GM12878 (cell line): ENCODE results near the gene NFIL3. TPM values are rescaled to one million over a fixed set of nuclear protein-coding genes. Genes with fewer than 3 reads are reported as not detected.

Experiments used
- ATAC-seq: fragments of 200-7000 bp; cut with Tn5 transposase; 3 replicates; pipeline ENCODE4 v1.9.1; 2020; ENCODE audit warnings: mild to moderate bottlenecking, moderate library complexity
- BruUV-seq: library from RNA; stranded (reverse); fragments of 400-500 nt; replicated peaks from 2 replicates; lab custom pipeline; 2021; lab: Mats Ljungman, UMichigan
- CTCF ChIA-PET: fragments of 300-600 bp; sonication (Branson Sonifier 250); formaldehyde crosslinking; extraction: SDS; loops from one replicate; lab custom pipeline; 2021; ENCODE audit warnings: inconsistent platforms; lab: Yijun Ruan, JAX
- POLR2A ChIA-PET: fragments of 350-600 bp; formaldehyde crosslinking; extraction: SDS; loops from one replicate; lab custom pipeline; 2021; ENCODE audit warnings: inconsistent platforms; lab: Charles Lee
- RAD21 ChIA-PET: fragments of 300-600 bp; sonication (Branson Sonifier 250); formaldehyde crosslinking; loops from one replicate; lab custom pipeline; 2023; ENCODE audit warnings: antibody characterized with exemption; ENCODE audit not compliant: unreplicated experiment; lab: Charles Lee
- SMC1A ChIA-PET: fragments of 300-600 bp; sonication (Branson Sonifier 250); formaldehyde crosslinking; loops from one replicate; lab custom pipeline; 2023; ENCODE audit not compliant: unreplicated experiment, uncharacterized antibody; lab: Charles Lee
- DNase-seq: peaks from one replicate; pipeline ENCODE4 v3.0.0-alpha.2; 2011; ENCODE audit warnings: low read depth, low spot score
- FAIRE-seq: peaks from 3 replicates; lab custom pipeline; 2011; peaks lifted over from hg19 to GRCh38; lab: Jason Lieb, UNC
- H2AFZ ChIP-seq: 2 replicates; pipeline ENCODE4 v1.6.0; 2011; ENCODE audit warnings: low read depth, low read length, control low read depth; ENCODE audit not compliant: control insufficient read depth
- H3K27ac ChIP-seq: 2 replicates; pipeline ENCODE4 v1.5.1; 2011; ENCODE audit warnings: control low read depth; ENCODE audit not compliant: control insufficient read depth, insufficient read depth
- H3K27me3 ChIP-seq, 2 experiments: replicated peaks in 1 of 2; 2 replicates each; pipeline versions ENCODE4 v1.6.0 to v1.6.1; 2011; ENCODE audit warnings: low read length in 1 of 2; ENCODE audit not compliant: control insufficient read depth in 2 of 2, insufficient read depth in 2 of 2
- H3K36me3 ChIP-seq, 2 experiments: 2 replicates each; pipeline ENCODE4 v1.5.1; 2011; ENCODE audit warnings: low read length in 1 of 2; ENCODE audit not compliant: control insufficient read depth in 2 of 2, insufficient read depth in 2 of 2
- H3K4me1 ChIP-seq: 2 replicates; pipeline ENCODE4 v1.6.1; 2011; ENCODE audit warnings: mild to moderate bottlenecking, low read length, moderate library complexity, mixed read lengths; ENCODE audit not compliant: control insufficient read depth, insufficient read depth
- H3K4me2 ChIP-seq: 2 replicates; pipeline ENCODE4 v1.6.0; 2011; ENCODE audit warnings: control low read depth; ENCODE audit not compliant: control insufficient read depth, insufficient read depth
- H3K4me3 ChIP-seq: fragments of 200-600 bp; sonication (generic); 2 replicates; pipeline ENCODE4 v1.5.1; 2016
- H3K79me2 ChIP-seq: 2 replicates; pipeline ENCODE4 v1.6.0; 2011; ENCODE audit warnings: low read length; ENCODE audit not compliant: control insufficient read depth, insufficient read depth
- H3K9ac ChIP-seq: 2 replicates; pipeline ENCODE4 v1.8.0; 2011; ENCODE audit warnings: low read length, control low read depth, mixed read lengths; ENCODE audit not compliant: control insufficient read depth, insufficient read depth
- H3K9me3 ChIP-seq: replicated peaks from 3 replicates; pipeline ENCODE4 v1.5.1; 2011; ENCODE audit warnings: mild to moderate bottlenecking, low read length; ENCODE audit not compliant: control insufficient read depth, insufficient read depth
- H4K20me1 ChIP-seq: 2 replicates; pipeline ENCODE4 v1.6.0; 2011; ENCODE audit not compliant: control insufficient read depth, insufficient read depth
- BCL11A ChIP-seq: IDR thresholded peaks from 2 replicates; pipeline ENCODE4 v1.6.1; 2011; ENCODE audit warnings: low read depth, low read length
- BMI1 ChIP-seq: fragments of 450-650 bp; IDR thresholded peaks from 2 replicates; pipeline ENCODE4 v1.6.1; 2016; ENCODE audit warnings: mild to moderate bottlenecking, moderate library complexity, borderline replicate concordance
- CHD4 ChIP-seq: fragments of 200-600 bp; sonication (generic); IDR thresholded peaks from 2 replicates; pipeline ENCODE4 v1.6.1; 2016; ENCODE audit warnings: mild to moderate bottlenecking
- EED ChIP-seq: sonication (generic); IDR thresholded peaks from 2 replicates; pipeline ENCODE4 v1.6.1; 2016; ENCODE audit warnings: antibody characterized with exemption, low read depth
- ELK1 ChIP-seq: IDR thresholded peaks from 2 replicates; pipeline ENCODE4 v1.6.1; 2012; ENCODE audit warnings: low read depth, low read length, improper control_type of control experiment
- JUNB ChIP-seq: IDR thresholded peaks from 2 replicates; pipeline ENCODE4 v1.6.1; 2016; ENCODE audit warnings: antibody characterized with exemption, mild to moderate bottlenecking
- MEF2A ChIP-seq: IDR thresholded peaks from 2 replicates; pipeline ENCODE4 v1.6.1; 2011; ENCODE audit warnings: low read depth, mild to moderate bottlenecking, low read length, moderate library complexity; ENCODE audit not compliant: insufficient read depth
- PKNOX1 ChIP-seq: fragments of 450-650 bp; IDR thresholded peaks from 2 replicates; pipeline ENCODE4 v1.6.1; 2016; ENCODE audit warnings: mild to moderate bottlenecking
- PRDM15 ChIP-seq: fragments of 450-650 bp; formaldehyde crosslinking; IDR thresholded peaks from 2 replicates; pipeline ENCODE4 v1.4.0; 2020; ENCODE audit warnings: mild to moderate bottlenecking, moderate library complexity
- RELB ChIP-seq: fragments of 450-650 bp; IDR thresholded peaks from 2 replicates; pipeline ENCODE4 v1.6.1; 2017; ENCODE audit warnings: low read depth, mild to moderate bottlenecking, moderate library complexity
- TBL1XR1 ChIP-seq: IDR thresholded peaks from 2 replicates; pipeline ENCODE4 v1.6.1; 2012; ENCODE audit warnings: low read depth, low read length, improper control_type of control experiment
- YBX1 ChIP-seq: fragments of 450-650 bp; IDR thresholded peaks from 2 replicates; pipeline ENCODE4 v1.6.1; 2016; ENCODE audit warnings: antibody characterized with exemption
- ZBTB11 ChIP-seq: fragments of 450-650 bp; formaldehyde crosslinking; IDR thresholded peaks from 2 replicates; pipeline ENCODE4 v1.5.0; 2022; ENCODE audit warnings: mild to moderate bottlenecking, missing genetic modification characterization
- ZSCAN29 ChIP-seq: fragments of 450-650 bp; IDR thresholded peaks from 2 replicates; pipeline ENCODE4 v1.6.1; 2017; ENCODE audit warnings: mild to moderate bottlenecking, moderate library complexity
- ZZZ3 ChIP-seq: IDR thresholded peaks from 2 replicates; pipeline ENCODE4 v1.6.1; 2011; ENCODE audit warnings: low read depth; ENCODE audit not compliant: control insufficient read depth, insufficient read length
- in situ Hi-C: fragments of 300-500 bp; cut with MboI; formaldehyde crosslinking; loops from 9 replicates; pipeline ENCODE4 v1.14.3; 2018; ENCODE audit warnings: mixed read lengths
- intact Hi-C: fragments of 100-400 bp; cut with micrococcal nuclease; formaldehyde crosslinking; loops from one replicate; pipeline ENCODE4 v1.14.2; 2022; ENCODE audit not compliant: unreplicated experiment
- polyA plus RNA-seq, 11 experiments: library from polyadenylated mRNA; depleted of rRNA in 4 of 11; unstranded in 6 of 11; stranded (reverse) in 5 of 11; fragments of >200 nt; fragmentation: Nextera tagmentation in 4 of 11; fragmentation: Illumina TruSeq in 1 of 11; extraction: Ambion mirVana in 4 of 11; extraction: Trizol in 1 of 11; gene quantifications; 1 replicate in 1 of 11; 2 replicates in 10 of 11; pipeline versions ENCODE4 v1.2.1 to v1.2.3, GENCODE V29; 2011 to 2016; ENCODE audit warnings: inconsistent platforms in 2 of 11, missing spikeins in 2 of 11, low read depth in 1 of 11
- total RNA-seq, 4 experiments: library from RNA; depleted of rRNA in 3 of 4; stranded (reverse); fragments of >200 nt in 3 of 4; fragmentation: Illumina TruSeq in 1 of 4; extraction: Trizol in 1 of 4; gene quantifications; 2 replicates each; pipeline versions ENCODE4 v1.2.1 to v1.2.3, GENCODE V29; 2013 to 2021

NFIL3 gene
- total and polyA plus RNA-seq, 10 of the 15 experiments (the other 5 are each of a cell fraction or from before 2014, with no cell fraction given): 0.18 to 1.0 (median 0.36) TPM; not detected in 3

GRCh38 chr9:91418215-91418610 lies 5.4 kb downstream of the NFIL3 start:
- ChIA-PET CTCF (no interaction called here), RAD21 (interaction anchor here (1.7 kb wide), 1 partner anchor 329 kb away, joined by 3 read pairs; no protein-coding TSS in a partner anchor), POLR2A (no interaction called here), SMC1A (no interaction called here)
- FAIRE-seq: no peak
- H3K36me3 ChIP-seq: no peaks in the 10 kb centered on the region
- H2AFZ ChIP-seq: no peak overlapping the region
- no peak for ATAC-seq
- H3K9me3 ChIP-seq: no peaks in the 10 kb centered on the region
- in situ Hi-C loops (no loop called here), intact Hi-C loops (no loop called here)
- DNase-seq: no peak
- no peak overlapping the region for H3K4me2 ChIP-seq
- H3K27me3 ChIP-seq: peaks cover 6 to 14% of the 10 kb centered on the region in 2 experiments; a peak in 3 of 4 replicates
- H3K27ac ChIP-seq: no peak overlapping the region
- H3K79me2 ChIP-seq: no peaks in the 10 kb centered on the region
- peaks cover 6% of the 10 kb centered on the region for H3K4me1 ChIP-seq
- H3K4me3 ChIP-seq: no peak overlapping the region
- H3K9ac ChIP-seq: no peak overlapping the region
- BruUV-seq: no TSS peak
- H4K20me1 ChIP-seq: no peaks in the 10 kb centered on the region
- no peak for TF ChIP-seq EED
- no peak for TF ChIP-seq BCL11A
- no peak for TF ChIP-seq PKNOX1
- no peak for TF ChIP-seq ZBTB11
- TF ChIP-seq RELB: no peak
- no peak for TF ChIP-seq ZSCAN29
- no peak for TF ChIP-seq BMI1
- no peak for TF ChIP-seq MEF2A
- TF ChIP-seq PRDM15 (CRISPR knock-in tag): no peak
- TF ChIP-seq ELK1: no peak
- no peak for TF ChIP-seq TBL1XR1
- TF ChIP-seq ZZZ3: no peak
- TF ChIP-seq YBX1: no peak
- no peak for TF ChIP-seq JUNB
- no peak for TF ChIP-seq CHD4
